Esophagus squamous epithelium (tissue), 4 donors: ENCODE measurements around the gene CCDC182.

Experiments used
- CTCF ChIP-seq, 6 experiments: fragments of 450-650 bp in 4 of 6; fragments of 200-600 bp in 2 of 6; sonication (generic) in 2 of 6; IDR thresholded peaks; one replicate each; pipeline ENCODE4 v1.5.1; 2016 to 2019; ENCODE audit warnings: antibody characterized with exemption in 6 of 6, mild to moderate bottlenecking in 4 of 6, moderate library complexity in 4 of 6
- POLR2A ChIP-seq, 4 donors: fragments of 450-650 bp; IDR thresholded peaks; one replicate each; pipeline ENCODE4 v1.6.1; 2017; ENCODE audit warnings: antibody characterized with exemption in 4 of 4, mild to moderate bottlenecking in 4 of 4, moderate library complexity in 3 of 4

GRCh38 chr17:57784226-57784895, 39.3 kb upstream of the CCDC182 start:
- TF ChIP-seq CTCF (IDR thresholded peaks at IDR 0.05) (no peak), POLR2A (IDR thresholded peaks at IDR 0.05) (no peak)
